D341Med (cell line): Measurements from ENCODE around the gene PRMT1.
"Not testable (repeated sequence)": the region's sequence is repeated elsewhere in the genome, so short reads cannot be mapped to it uniquely, and the experiment has no call there.

ENCODE experiments used
- DNase-seq: peaks from one replicate; pipeline ENCODE4 v3.0.0; 2012; ENCODE audit warnings: low spot score

The PRMT1 gene

DNA sequence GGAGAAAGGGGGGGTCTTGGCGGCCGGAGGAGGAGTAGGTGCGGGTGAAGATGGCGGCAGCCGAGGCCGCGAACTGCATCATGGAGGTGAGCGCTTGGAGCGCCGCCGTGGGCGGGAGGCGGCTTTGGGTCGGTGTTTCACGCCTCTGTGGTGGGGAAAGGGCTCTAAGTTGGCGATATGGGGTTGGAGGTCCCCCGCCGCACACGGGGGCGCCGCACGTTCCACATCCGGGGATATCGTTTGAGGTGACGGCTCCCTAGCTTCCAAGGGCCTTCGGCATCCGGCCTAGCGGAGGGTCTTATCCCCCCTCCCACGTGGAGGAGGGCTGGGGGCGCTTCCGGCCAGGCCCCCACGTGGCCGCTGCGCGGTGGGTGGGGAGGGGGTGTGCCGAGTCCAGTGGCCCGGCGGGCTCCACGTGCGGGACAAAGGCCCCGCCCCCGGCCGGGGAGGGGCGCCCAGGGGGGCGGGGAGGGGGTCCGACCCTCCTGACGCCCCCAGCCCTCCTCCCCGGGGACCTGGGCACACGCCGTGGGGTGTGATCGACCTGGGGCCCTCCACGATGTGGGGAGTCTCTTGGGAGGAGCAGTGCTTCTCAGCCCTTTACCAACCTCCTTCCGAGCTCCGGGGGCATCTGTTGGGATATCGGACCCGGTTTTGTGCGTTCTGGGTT, at the start of gene PRMT1:
Gene PRMT1 (plus strand): TSS at position 41 of the 670 bp plus-strand sequence. CDS start 10 bp downstream, at position 51.
- DNase-seq, result peak; percentile 67

DNA sequence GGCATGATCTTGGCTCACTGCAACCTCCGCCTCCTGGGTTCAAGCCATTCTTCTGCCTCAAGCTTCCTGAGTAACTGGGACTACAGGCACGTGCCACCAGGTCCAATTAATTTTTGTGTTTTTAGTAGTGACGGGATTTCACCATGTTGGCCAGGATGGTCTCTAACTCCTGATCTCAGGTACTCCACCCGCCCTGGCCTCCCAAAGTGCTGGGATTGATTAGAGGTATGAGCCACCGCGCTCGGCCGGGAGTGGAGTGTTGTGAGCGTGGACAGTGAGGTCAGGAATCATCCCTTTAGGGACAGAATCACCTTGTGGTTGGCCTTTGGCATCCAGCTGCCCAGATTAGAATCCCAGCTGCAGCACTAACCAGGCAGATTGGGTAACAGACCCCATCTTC, 47.4 kb upstream of the PRMT1 start:
- DNase-seq, result no peak

DNA sequence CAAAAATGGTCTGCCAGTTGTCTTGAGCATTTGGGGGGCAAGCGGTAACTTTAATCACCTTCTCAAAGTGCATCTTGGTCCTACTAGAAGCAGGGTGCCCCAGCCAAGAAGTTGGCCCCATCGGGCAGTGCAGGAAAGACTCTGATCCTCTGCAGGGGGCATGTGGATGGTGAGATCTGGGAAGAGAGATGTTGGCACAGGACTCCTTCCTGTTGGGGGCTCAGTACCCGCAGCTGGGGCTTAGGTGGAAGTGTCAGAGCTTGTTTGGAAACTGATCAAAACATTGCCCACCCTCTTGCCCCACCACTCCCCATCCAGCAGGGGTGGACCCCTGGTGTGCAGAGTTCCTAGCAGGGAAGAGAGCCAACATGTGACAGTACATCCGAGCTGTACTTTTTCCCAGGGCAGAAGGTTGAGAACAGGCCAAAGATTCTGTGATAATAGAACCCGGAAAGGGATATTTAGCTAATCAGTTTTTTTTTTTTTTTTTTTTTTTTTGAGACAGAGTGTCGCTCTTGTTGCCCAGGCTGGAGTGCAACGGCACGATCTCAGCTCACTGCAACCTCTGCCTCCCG, 46.0 kb upstream of the PRMT1 start:
- no peak for DNase-seq

DNA sequence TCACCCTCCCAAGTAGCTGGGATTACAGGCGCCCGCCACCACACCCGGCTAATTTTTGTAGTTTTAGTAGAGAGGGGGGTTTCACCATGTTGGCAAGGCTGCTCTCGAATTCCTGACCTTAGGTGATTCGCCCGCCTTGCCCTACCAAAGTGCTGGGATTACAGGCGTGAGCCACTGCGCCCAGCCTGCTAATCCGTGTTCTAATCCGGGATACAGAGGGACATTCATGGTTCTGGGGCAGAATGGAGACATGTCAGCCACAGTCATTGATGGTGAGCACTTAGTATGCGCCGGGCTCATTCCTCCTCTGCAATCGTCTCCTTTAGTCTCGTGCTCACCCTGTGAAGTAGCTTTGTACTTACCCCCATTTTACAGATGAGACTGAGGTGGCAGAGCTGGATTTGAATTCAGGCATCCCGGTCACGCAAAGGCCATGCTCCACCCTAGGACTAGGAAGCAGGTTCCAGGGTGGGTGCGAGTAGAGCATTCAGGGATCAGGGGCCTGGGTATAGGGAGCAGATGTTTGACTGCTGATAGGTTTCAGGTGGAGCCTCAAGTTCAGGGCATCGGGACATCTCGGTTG, 45.4 kb upstream of the PRMT1 start:
- DNase-seq, result no peak

DNA sequence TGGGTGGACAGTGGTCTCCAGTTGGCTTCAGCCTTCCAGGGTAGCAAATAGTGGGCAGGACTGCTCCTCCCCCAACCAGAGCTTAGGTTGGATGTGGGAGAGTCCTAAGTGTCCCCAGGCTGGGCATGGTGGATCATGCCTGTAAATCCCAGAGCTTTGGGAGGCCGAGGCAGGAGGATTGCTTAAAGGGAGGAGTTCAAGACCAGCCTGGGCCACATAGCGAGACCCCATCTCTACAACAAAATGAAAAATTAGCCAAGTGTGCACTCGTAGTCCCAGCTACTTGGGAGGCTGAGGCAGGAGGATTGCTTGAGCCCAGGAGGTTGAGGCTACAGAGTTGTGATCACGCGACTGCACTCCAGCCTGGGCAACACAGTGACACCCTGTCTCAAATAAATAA, 44.5 kb upstream of the PRMT1 start:
- no peak for DNase-seq

DNA sequence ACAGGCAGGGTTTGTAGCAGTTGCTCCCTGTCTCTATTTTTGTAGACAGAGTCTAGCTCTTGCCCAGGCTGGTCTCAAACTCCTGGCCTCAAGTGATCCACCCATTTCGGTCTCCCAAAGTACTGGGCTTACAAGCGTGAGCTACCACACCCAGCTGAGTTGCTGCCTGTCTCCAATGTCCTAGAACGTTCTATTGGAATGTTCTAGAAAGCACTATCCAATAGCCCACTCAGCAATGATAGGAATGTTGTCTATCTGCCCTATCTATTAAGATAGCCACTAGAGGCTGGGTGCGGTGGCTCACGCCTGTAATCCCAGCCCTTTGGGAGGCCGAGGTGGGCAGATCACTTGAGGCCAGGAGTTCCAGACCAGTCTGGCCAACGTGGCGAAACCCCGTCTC, 43.8 kb upstream of the PRMT1 start:
- DNase-seq, result not testable (repeated sequence)

DNA sequence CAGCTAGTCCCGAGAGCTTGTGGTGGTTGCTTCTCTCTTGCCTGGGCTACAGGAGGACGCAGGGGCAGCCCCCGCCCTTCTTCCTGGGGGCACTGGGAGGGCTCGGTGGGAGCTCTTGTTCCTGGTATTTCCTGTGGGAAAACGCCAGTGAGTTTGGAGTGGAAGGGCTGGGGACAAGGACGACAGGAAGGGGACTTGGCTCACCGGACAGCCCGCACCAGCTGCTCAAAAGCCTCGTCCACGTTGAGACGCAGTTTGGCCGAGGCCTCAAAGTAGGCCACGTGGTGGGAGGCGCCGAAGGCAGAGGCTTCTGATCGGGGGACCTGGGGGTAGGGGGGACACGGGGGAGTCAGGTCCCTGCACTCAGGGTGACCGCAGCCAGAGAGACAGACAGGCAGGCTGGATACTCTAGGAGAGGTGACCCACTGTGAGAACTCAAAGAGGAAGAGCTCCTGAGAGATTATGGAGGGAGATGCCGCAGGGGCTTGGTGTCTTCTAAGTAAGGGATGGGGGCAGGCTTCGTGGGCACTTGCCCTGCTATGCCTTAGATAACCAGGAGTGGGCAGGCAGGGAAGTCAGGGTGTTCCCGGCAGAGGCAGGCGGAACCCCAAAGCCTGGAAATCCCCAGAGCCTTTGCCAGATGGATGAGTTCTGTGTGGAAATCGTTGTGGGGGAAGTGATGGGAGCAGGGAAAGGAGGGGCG, 41.4 kb upstream of the PRMT1 start:
- DNase-seq, result no peak

DNA sequence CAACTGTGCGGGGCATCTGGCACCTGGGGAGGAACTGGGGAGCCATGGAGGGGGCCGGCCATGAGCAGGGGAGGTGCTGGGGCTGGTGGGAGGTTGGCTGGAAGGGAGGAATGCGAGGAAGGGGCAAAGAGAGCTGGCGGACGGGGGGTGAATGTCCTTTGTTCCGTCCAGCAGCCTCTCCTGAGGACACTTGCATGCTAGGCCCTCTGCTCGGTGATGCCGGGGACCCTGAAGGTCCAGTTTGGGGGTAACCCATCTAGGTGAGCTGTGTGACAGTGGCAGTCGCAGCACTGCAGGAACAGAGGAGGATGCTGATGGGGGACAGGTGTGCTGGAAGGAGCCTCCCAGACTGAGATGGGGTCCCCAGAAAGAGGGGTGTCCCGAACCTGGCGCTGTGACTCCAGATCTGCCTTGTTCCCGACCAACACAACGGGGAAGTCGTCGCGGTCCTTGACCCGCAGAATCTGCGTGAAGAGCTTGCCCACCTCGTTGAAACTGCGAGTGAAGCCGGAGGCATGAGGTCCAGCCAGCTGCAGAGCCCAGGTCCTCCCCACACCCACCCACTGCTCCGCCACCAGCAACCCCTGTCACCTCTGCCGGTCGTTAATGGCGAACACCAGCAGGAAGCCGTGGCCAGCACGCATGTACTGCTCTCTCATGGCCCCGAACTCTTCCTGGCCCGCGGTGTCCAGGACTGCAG, 40.7 kb upstream of the PRMT1 start:
- no peak for DNase-seq

DNA sequence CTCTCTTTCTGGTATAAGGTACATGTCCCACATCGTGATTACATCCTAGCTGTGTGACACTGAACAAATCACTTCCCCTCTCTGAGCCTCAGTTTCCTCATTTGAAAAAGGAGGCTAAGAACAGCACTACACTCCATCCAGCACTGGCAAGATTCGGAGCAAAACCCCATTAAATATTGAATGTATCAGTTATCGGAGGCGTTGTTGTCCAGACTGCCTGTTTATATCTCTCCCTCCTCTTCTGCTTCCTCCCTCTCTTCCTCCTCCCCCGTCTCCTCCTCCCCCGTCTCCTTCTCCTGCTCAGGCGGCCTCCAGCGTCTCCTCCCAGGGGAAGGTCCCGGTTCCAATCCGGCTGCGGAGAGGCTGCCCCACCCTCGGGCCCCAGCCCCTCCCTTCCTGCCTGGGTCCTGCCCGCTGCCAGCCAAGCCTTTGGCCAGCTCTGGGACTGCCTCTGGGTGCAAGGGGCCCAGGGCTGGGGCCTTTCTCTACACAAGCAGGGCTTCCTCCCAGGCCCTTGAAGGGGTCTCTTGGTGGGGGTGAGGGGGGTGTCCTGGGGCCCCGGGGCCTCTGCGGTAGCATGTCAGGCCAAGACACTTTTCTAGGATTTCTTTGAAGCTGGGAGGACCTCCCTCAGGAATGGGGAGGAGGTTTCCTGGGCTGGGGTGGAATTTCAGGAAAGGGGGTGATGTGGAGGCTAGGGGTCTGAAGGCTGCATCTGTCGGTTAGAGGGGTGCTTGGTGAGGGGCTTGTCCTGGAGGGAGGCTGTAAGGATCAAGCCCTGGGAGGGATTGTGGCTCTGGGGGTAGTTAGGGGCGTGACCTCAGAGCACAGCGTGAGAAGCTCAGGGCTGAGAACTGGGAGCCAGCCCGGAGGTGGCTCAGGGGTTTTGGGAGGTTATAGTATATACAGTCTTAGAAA, 39.0 kb upstream of the PRMT1 start:
- peak; percentile 74 for DNase-seq

DNA sequence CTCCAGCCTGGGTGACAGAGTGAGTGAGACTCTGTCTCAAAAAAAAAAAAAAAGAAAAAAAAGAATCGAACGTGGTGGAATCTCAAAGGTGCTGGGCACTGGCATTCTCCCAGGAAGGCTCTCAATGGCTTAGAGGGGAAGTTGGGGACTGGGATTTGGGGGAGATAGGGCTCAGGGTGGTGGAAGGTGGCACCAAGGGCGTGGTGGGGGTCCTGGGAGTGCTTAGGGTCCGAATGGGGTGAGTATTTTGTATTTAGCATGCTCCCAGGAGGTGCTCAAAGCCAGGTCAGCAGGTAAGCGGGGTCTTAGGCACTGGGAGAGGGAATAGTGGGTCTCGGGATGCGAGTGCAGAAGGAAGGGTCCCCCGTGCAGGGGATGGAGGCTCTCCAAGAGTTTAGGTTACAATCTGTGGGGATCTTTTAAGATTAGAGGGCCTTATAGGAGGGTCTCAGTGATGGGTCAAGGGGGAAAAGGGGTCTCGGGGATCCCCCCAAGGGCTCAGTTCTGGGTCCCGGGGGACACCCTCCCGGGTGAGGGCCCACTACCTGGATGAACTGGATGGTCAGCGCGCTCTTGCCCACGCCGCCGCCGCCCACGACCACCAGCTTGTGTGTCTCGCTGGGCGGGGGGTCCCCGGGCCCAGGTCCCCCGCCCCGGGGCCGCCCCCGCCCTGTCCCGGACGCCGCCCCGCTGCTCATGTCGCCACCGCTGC, 37.5 kb upstream of the PRMT1 start:
- DNase-seq, result no peak

DNA sequence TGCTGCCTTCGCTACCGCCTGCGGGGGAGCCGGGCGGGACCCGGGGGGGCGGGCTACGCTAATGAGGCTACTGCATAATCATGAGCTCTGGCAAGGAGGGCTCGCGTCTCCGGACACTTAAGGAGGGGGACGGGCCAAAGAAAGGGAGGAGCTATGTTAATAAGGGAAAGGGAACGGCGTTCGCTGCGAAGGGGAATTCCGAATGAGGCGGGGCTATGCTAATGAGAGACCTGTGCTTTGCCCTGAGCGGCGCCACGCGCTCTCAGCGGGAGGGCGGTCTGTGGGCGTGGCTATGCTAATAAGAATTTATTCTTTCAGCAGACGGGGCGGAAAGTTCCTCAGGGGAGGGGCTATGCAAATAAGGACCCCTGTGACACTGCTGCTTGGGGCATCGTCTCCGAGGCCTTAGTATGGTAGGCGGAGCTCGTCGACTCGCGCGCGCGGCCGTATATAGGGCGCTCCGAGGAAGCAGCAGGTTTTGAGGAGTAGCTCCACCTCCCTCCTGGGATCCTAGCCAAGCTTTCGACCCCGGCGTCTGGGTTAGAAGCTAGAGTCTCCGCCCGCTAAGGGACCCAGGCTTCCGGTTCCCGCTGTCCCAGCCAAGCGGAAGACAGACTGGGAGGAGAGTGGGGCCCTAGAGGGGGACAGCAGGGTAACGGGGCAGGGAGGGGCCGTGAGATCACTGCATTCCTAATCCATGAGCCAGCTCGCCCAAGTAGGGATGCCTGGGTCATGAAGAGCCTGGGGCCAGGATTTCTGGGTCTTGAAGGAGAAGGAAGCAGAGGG, 36.8 kb upstream of the PRMT1 start, which contains the start of gene RRAS:
Gene RRAS (minus strand): TSS at position 31 of the 786 bp plus-strand sequence. CDS start 45 bp downstream, outside the sequence.
- DNase-seq, result peak; percentile 94

DNA sequence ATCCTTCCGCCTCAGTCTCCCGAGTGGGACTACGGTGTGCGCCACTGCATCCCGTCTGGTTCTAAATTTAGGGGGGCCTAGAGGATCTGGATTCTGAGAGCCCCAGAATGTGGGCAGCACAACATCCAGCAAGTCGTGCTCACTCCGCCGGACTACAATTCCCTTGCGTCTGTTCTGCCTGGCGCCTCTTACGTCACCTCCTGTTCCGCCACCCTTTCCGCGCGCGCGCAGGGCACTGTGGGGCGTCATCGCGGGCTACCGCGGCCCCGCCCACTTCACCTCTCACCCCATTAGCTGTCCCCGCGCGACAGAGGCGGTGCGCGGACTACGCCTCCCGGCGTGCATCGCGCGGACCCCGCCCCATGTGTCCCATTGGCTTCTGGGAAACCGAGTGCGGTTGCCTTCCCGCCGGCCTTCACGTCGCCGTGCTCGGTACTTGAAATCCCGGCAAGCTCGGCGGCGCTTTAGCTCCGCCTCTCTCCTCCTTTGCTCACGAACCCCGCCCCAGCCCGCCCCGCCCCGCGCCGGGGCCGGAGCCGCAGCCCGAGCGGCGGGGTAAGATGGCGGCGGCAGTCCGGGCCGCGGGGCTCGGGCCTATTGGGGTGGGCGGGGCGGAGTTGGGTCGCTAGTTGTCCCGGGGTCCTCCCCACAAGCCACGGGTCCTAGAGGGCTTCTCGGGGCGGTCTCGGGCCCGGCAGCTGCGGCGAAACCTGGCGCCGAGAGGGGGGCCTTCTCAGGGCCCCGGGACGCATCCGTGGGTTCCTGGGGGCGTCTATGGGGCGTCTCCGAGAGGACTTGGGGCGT, 35.2 kb upstream of the PRMT1 start, which contains the start of gene SCAF1:
Gene SCAF1 (plus strand): TSS at position 522 of the 804 bp plus-strand sequence. CDS start 2,818 bp downstream, outside the sequence.
- peak; percentile 96 for DNase-seq

DNA sequence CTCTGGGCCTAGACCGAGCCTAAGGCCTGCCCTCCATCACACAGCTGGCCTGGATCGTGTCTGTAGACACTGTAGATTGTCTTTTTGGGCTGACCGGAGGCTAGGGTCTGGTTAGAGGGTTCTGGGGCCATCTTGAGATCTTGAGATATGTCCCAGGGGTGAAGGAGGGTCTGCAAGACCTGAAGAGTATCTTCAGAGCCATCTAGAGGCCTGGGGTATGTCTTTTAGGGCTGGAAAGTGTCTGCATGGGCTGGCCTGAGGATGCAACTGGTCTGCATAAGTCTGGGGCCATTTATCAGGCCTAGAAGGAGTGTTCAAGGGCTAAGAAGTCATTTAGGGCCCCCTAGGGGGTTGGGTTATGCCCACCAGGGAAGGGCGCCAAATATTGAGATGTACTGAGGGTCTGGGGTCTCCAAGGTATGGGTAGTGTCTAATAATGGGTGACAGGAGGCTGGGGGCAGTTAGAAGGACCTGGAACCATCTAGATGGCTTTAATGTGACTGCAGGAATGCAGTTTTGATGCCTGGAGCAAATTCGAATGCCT, 34.5 kb upstream of the PRMT1 start:
- no peak for DNase-seq

DNA sequence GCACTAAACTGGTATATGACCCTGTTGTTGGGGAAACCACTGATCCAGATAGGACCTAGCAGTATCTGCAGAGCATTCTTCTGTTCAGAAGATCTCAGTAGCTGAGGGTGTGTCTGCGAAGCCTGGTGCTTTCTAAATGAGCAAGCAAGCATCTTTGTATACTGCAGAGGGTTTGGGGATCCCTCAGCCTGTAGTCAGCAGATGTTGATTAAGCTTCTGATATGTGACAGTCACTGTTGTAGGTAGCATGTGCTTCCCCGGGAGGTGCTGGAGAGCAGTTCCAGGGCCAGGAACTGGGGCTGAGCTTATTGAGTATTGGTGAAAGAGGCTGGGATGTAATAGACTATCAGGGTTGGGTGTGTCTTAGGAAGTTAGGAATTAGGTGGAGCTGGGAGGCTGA, 33.6 kb upstream of the PRMT1 start:
- no peak for DNase-seq

DNA sequence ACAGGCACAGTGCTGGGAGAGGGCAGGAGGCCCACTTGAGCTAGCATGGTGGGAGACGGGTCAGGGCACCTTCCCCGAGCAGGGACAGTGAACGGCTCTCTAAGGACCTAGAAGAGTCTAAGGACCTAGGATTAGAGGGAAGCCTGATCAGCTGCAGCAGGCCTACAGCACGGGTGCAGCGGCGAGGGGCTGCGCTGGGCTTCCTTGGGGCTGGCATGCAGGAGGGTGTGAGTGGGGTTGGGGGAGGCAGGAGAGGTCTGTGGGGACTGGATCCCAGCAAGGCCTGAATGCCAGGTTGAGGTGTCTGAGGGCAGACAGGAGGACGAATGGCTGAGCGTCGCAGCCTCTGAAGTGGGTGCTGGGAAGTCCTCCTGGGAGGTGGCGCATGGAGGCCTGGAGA, 31.5 kb upstream of the PRMT1 start:
- DNase-seq, result no peak

DNA sequence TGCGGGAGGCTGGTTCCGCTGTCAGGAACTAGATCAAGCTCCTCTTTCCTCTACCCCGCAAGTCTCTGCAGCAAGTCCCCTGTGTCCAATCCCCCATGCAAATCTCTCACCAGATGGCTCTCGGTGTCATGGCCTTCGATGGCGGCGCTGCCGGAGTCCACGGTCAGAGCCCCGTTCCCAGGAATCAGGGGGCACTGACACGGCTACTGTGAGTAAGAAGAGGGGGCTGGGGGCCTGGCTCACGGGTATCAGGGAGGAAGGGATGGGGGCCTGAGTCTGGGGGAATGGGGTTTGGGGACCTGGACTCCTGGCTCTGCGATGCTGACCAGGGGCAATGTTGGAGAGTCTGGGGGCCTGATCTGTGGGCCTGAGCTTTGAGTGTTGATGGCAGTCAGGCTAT, 31.1 kb upstream of the PRMT1 start:
- no peak for DNase-seq

DNA sequence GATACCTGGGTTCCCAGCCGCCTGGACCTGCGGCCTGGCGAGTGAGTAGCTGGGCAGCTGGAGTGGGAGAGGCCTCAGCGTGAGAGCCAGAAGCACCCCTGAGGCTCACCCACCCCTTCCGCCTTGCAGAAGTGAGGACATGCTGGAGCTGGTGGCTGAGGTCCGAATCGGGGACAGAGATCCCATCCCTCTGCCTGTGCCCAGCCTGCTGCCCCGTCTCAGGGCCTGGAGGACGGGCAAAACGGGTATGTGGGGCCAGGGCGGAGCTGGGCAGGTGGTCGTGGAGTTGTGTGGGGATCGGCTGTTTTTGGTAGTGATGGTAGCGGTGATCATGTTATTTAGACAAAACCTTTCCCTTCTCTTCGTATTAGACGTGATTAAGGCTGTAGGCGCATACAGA, 30.5 kb upstream of the PRMT1 start:
- no peak for DNase-seq

DNA sequence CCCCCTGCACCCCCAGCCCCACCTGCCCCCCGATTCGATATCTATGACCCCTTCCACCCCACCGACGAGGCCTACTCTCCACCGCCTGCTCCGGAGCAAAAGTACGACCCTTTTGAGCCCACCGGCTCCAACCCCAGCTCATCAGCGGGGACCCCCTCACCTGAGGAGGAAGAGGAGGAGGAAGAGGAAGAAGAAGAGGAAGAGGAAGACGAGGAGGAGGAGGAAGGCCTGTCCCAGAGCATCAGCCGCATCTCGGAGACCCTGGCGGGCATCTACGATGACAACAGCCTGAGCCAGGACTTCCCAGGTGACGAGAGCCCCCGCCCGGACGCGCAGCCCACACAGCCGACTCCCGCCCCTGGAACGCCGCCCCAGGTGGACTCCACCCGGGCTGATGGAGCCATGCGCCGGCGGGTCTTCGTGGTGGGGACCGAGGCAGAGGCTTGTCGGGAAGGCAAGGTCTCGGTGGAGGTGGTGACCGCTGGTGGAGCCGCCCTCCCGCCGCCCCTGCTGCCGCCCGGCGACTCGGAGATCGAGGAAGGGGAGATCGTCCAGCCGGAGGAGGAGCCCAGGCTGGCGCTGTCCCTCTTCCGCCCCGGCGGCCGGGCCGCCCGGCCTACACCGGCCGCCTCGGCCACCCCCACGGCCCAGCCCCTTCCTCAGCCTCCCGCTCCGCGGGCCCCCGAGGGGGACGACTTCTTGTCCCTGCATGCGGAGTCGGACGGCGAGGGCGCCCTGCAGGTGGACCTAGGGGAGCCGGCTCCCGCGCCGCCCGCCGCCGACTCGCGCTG, 25.8 kb upstream of the PRMT1 start:
- DNase-seq, result peak; percentile 33
